H9 (cell line): Measurements from ENCODE around the gene INSM2. TPM values are rescaled to one million over a fixed set of nuclear protein-coding genes. Genes with fewer than 3 reads are reported as not detected.
A peak's percentile ranks its signal among the peaks of the same experiment; 100 is the strongest.

Source experiments
- DNase-seq: peaks from one replicate; pipeline ENCODE4 v3.0.0-alpha.2; 2017
- H2AFZ ChIP-seq: one replicate; pipeline ENCODE4 v1.6.1; 2013; ENCODE audit warnings: mild to moderate bottlenecking, low read length, control low read depth, moderate library complexity
- H2AK5ac ChIP-seq: 2 replicates; pipeline ENCODE4 v1.6.1; 2013; ENCODE audit warnings: low read length, control low read depth, mixed read lengths; ENCODE audit not compliant: insufficient read length
- H2BK120ac ChIP-seq: one replicate; pipeline ENCODE4 v1.6.1; 2013; ENCODE audit warnings: low read depth, mild to moderate bottlenecking, low read length, control low read depth, inconsistent platforms; ENCODE audit not compliant: poor library complexity, severe bottlenecking
- H2BK12ac ChIP-seq: 2 replicates; pipeline ENCODE4 v1.6.1; 2013; ENCODE audit warnings: low read length, control low read depth, mixed read lengths, low read depth; ENCODE audit not compliant: insufficient read length
- H2BK15ac ChIP-seq: 2 replicates; pipeline ENCODE4 v1.6.1; 2013; ENCODE audit warnings: low read depth, low read length, control low read depth
- H2BK20ac ChIP-seq: one replicate; pipeline ENCODE4 v1.6.1; 2013; ENCODE audit warnings: low read depth, mild to moderate bottlenecking, low read length, control low read depth, inconsistent platforms; ENCODE audit not compliant: poor library complexity, severe bottlenecking
- H2BK5ac ChIP-seq: 2 replicates; pipeline ENCODE4 v1.6.1; 2013; ENCODE audit warnings: low read length, control low read depth, mixed read lengths; ENCODE audit not compliant: insufficient read length
- H3K14ac ChIP-seq: 2 replicates; pipeline ENCODE4 v1.6.1; 2013; ENCODE audit warnings: low read length, control low read depth; ENCODE audit not compliant: insufficient read depth
- H3K18ac ChIP-seq: 2 replicates; pipeline ENCODE4 v1.6.1; 2013; ENCODE audit warnings: low read depth, mild to moderate bottlenecking, mixed read lengths, low read length, control low read depth; ENCODE audit not compliant: insufficient read length
- H3K23ac ChIP-seq: 2 replicates; pipeline ENCODE4 v1.6.1; 2013; ENCODE audit warnings: low read length, control low read depth, mixed read lengths, low read depth; ENCODE audit not compliant: insufficient read length
- H3K23me2 ChIP-seq: 2 replicates; pipeline ENCODE4 v1.6.1; 2013; ENCODE audit warnings: low read depth, mild to moderate bottlenecking, mixed read lengths, low read length, control low read depth; ENCODE audit not compliant: insufficient read length, poor library complexity, severe bottlenecking
- H3K27ac ChIP-seq: 2 replicates; pipeline ENCODE4 v1.5.1; 2013; ENCODE audit warnings: low read length, control low read depth, mixed read lengths, low read depth; ENCODE audit not compliant: insufficient read length
- H3K27me3 ChIP-seq: 2 replicates; pipeline ENCODE4 v1.6.1; 2013; ENCODE audit warnings: low read length, control low read depth, inconsistent platforms; ENCODE audit not compliant: insufficient read depth
- H3K4ac ChIP-seq: 2 replicates; pipeline ENCODE4 v1.6.1; 2013; ENCODE audit warnings: low read depth, mild to moderate bottlenecking, control low read depth, inconsistent platforms, low read length, moderate library complexity
- H3K4me1 ChIP-seq: 2 replicates; pipeline ENCODE4 v1.6.1; 2013; ENCODE audit warnings: low read length, control low read depth, inconsistent platforms; ENCODE audit not compliant: insufficient read depth
- H3K4me2 ChIP-seq: 2 replicates; pipeline ENCODE4 v1.6.1; 2013; ENCODE audit warnings: low read length, control low read depth, mixed read lengths; ENCODE audit not compliant: insufficient read length, insufficient read depth
- H3K56ac ChIP-seq: 2 replicates; pipeline ENCODE4 v1.6.1; 2013; ENCODE audit warnings: low read depth, mild to moderate bottlenecking, mixed read lengths, low read length, control low read depth; ENCODE audit not compliant: insufficient read length
- H3K79me1 ChIP-seq: 2 replicates; pipeline ENCODE4 v1.6.1; 2013; ENCODE audit warnings: low read depth, mild to moderate bottlenecking, moderate library complexity, low read length, control low read depth, inconsistent platforms; ENCODE audit not compliant: insufficient read depth, poor library complexity, severe bottlenecking
- H3K79me2 ChIP-seq: 2 replicates; pipeline ENCODE4 v1.6.1; 2013; ENCODE audit warnings: low read length, control low read depth, inconsistent platforms; ENCODE audit not compliant: insufficient read depth
- H3K9ac ChIP-seq: 2 replicates; pipeline ENCODE4 v1.6.1; 2013; ENCODE audit warnings: low read length, control low read depth, mixed read lengths; ENCODE audit not compliant: insufficient read length; ENCODE audit errors: extremely low read depth
- H3K9me3 ChIP-seq: one replicate; pipeline ENCODE4 v1.6.1; 2013; ENCODE audit warnings: low read depth, low read length, inconsistent platforms; ENCODE audit not compliant: control insufficient read depth
- H3T11ph ChIP-seq: one replicate; pipeline ENCODE4 v1.6.1; 2013; ENCODE audit warnings: mild to moderate bottlenecking, low read length, control low read depth, inconsistent platforms
- H4K20me1 ChIP-seq: one replicate; pipeline ENCODE4 v1.6.1; 2013; ENCODE audit not compliant: control insufficient read depth, insufficient read length, insufficient read depth
- H4K5ac ChIP-seq: 2 replicates; pipeline ENCODE4 v1.6.1; 2013; ENCODE audit warnings: low read depth, mild to moderate bottlenecking, mixed read lengths, low read length, control low read depth; ENCODE audit not compliant: insufficient read length
- H4K8ac ChIP-seq: replicated peaks from 2 replicates; pipeline ENCODE4 v1.6.1; 2013; ENCODE audit warnings: low read length, control low read depth, mixed read lengths, low read depth; ENCODE audit not compliant: insufficient read length
- H4K91ac ChIP-seq: 2 replicates; pipeline ENCODE4 v1.6.1; 2013; ENCODE audit warnings: low read depth, mild to moderate bottlenecking, moderate library complexity, mixed read lengths, low read length, control low read depth; ENCODE audit not compliant: insufficient read length
- H3K27ac Mint-ChIP-seq, 3 experiments: 2 replicates in 2 of 3; 3 replicates in 1 of 3; pipeline ENCODE4 v1.8.0; 2020 to 2021; ENCODE audit warnings: mixed read lengths in 3 of 3, mild to moderate bottlenecking in 1 of 3, moderate library complexity in 1 of 3
- H3K27me3 Mint-ChIP-seq: 2 replicates; pipeline ENCODE4 v1.8.0; 2021; ENCODE audit warnings: low read depth, mild to moderate bottlenecking, moderate library complexity, mixed read lengths
- H3K36me3 Mint-ChIP-seq, 3 experiments: 2 replicates in 2 of 3; 3 replicates in 1 of 3; pipeline ENCODE4 v1.8.0; 2020 to 2021; ENCODE audit warnings: low read depth in 3 of 3, mixed read lengths in 3 of 3; ENCODE audit not compliant: insufficient read depth in 1 of 3
- H3K4me1 Mint-ChIP-seq, 2 experiments: 2 replicates each; pipeline ENCODE4 v1.8.0; 2020; ENCODE audit warnings: mixed read lengths in 2 of 2
- H3K4me3 Mint-ChIP-seq, 2 experiments: 2 replicates in 1 of 2; 3 replicates in 1 of 2; pipeline ENCODE4 v1.8.0; 2020 to 2021; ENCODE audit warnings: mild to moderate bottlenecking in 2 of 2, mixed read lengths in 2 of 2, moderate library complexity in 1 of 2
- H3K9me3 Mint-ChIP-seq, 2 experiments: 2 replicates in 1 of 2; 3 replicates in 1 of 2; pipeline ENCODE4 v1.8.0; 2020; ENCODE audit warnings: mild to moderate bottlenecking in 2 of 2, mixed read lengths in 2 of 2, moderate library complexity in 1 of 2
- CTCF ChIP-seq: fragments of 200-600 bp; sonication (generic); conservative IDR thresholded peaks from 3 replicates; pipeline ENCODE4 v1.8.0; 2021; ENCODE audit warnings: antibody characterized with exemption, mild to moderate bottlenecking
- WGBS: extraction: QIAGEN DNeasy Blood & Tissue Kit; methylation state at CpG from one replicate; pipeline ENCODE4 v1.1.7; 2013; ENCODE audit warnings: missing lambda C conversion rate, low lambda C conversion rate, mixed read lengths; ENCODE audit not compliant: insufficient read length; ENCODE audit errors: extremely low coverage; 5-methylcytosine and 5-hydroxymethylcytosine counted together
- total RNA-seq: library from RNA; stranded (reverse); gene quantifications from 2 replicates; pipeline ENCODE4 v1.2.1, GENCODE V29; 2021

INSM2 gene
- total RNA-seq, 1 experiment from 2014 or later, result not detected

- Histone ChIP-seq H3T11ph (no peak overlapping the region), H3K4me1 (no peaks in the 10 kb centered on the region), H3K79me1 (no peaks in the 10 kb centered on the region), H2BK12ac (no peak overlapping the region), H3K9me3 (no peaks in the 10 kb centered on the region), H4K20me1 (no peaks in the 10 kb centered on the region), H3K23me2 (no peaks in the 10 kb centered on the region), H3K79me2 (no peaks in the 10 kb centered on the region), H2BK120ac (no peak overlapping the region), H3K9ac (no peak overlapping the region), H2BK20ac (no peak overlapping the region), H4K8ac (no peak overlapping the region), H3K27me3 (no peaks in the 10 kb centered on the region), H3K23ac (no peak overlapping the region), H3K4ac (no peak overlapping the region), H3K4me2 (no peak overlapping the region), H3K27ac (no peak overlapping the region), H4K5ac (no peak overlapping the region), H4K91ac (no peak overlapping the region), H3K56ac (no peak overlapping the region), H2AFZ (no peak overlapping the region), H2BK5ac (no peak overlapping the region), H3K14ac (no peak overlapping the region), H2BK15ac (no peak overlapping the region), H2AK5ac (no peak overlapping the region), H3K18ac (no peak overlapping the region)
- H3K4me1 Mint-ChIP-seq, result peaks cover 4 to 5% of the 10 kb centered on the region in 2 experiments; a peak in 2 of 4 replicates
- TF ChIP-seq CTCF, result no peak
- WGBS, result no CpG with 5 or more reads among the region's 4 CpGs
- H3K4me3 Mint-ChIP-seq, result no peak overlapping the region
- H3K9me3 Mint-ChIP-seq, result no peaks in the 10 kb centered on the region
- peak overlapping the region in 1 of 3 experiments; percentile 30; a peak in 3 of 7 replicates for H3K27ac Mint-ChIP-seq
- no peaks in the 10 kb centered on the region for H3K36me3 Mint-ChIP-seq
- no peak for DNase-seq
- no peaks in the 10 kb centered on the region for H3K27me3 Mint-ChIP-seq
Observed at GRCh38 chr14:35549551-35549950, 15.6 kb downstream of the INSM2 start.
